Smooth muscle cell (in vitro differentiated cells): Measurements from ENCODE around the gene CELSR1. TPM values are rescaled to one million over a fixed set of nuclear protein-coding genes. Genes with fewer than 3 reads are reported as not detected.

Experiments
- DNase-seq: peaks from one replicate; lab custom pipeline; 2025; ENCODE audit not compliant: unreplicated experiment; lab: John Stamatoyannopoulos, UW
- H2AFZ ChIP-seq: fragments of 200-600 bp; sonication (generic); 2 replicates; pipeline ENCODE4 v1.6.0; 2016; ENCODE audit warnings: antibody characterized with exemption, low read depth, mild to moderate bottlenecking
- H3F3A ChIP-seq: fragments of 200-600 bp; sonication (generic); 2 replicates; pipeline ENCODE4 v1.6.0; 2017; ENCODE audit warnings: antibody characterized with exemption, low read depth
- H3K27ac ChIP-seq: fragments of 200-600 bp; sonication (generic); 2 replicates; pipeline ENCODE4 v1.5.1; 2016; ENCODE audit warnings: low read depth, mild to moderate bottlenecking
- H3K27me3 ChIP-seq: fragments of 200-600 bp; sonication (generic); 2 replicates; pipeline ENCODE4 v1.6.1; 2016; ENCODE audit warnings: low read depth, mild to moderate bottlenecking
- H3K36me3 ChIP-seq: fragments of 200-600 bp; sonication (generic); 2 replicates; pipeline ENCODE4 v1.5.1; 2016; ENCODE audit warnings: low read depth
- H3K4me1 ChIP-seq: fragments of 200-600 bp; sonication (generic); 2 replicates; pipeline ENCODE4 v1.5.1; 2016; ENCODE audit warnings: low read depth
- H3K4me2 ChIP-seq: fragments of 200-600 bp; sonication (generic); 2 replicates; pipeline ENCODE4 v1.6.0; 2016; ENCODE audit warnings: mild to moderate bottlenecking
- H3K4me3 ChIP-seq: fragments of 200-600 bp; sonication (generic); 2 replicates; pipeline ENCODE4 v1.5.1; 2016; ENCODE audit warnings: mild to moderate bottlenecking
- H3K79me2 ChIP-seq: fragments of 200-600 bp; sonication (generic); 2 replicates; pipeline ENCODE4 v1.6.0; 2016; ENCODE audit warnings: low read depth, mild to moderate bottlenecking
- H3K9ac ChIP-seq: fragments of 200-600 bp; sonication (generic); 2 replicates; pipeline ENCODE4 v1.6.0; 2016; ENCODE audit warnings: low read depth
- H3K9me3 ChIP-seq: fragments of 200-600 bp; sonication (generic); replicated peaks from 2 replicates; pipeline ENCODE4 v1.5.1; 2016; ENCODE audit warnings: low read depth
- H4K20me1 ChIP-seq: fragments of 200-600 bp; sonication (generic); 2 replicates; pipeline ENCODE4 v1.6.0; 2016; ENCODE audit warnings: low read depth
- CTCF ChIP-seq: fragments of 200-600 bp; sonication (generic); IDR thresholded peaks from 2 replicates; pipeline ENCODE4 v1.5.1; 2017; ENCODE audit warnings: borderline replicate concordance, mild to moderate bottlenecking, antibody characterized with exemption; ENCODE audit not compliant: insufficient read depth, poor library complexity, severe bottlenecking
- WGBS: methylation state at CpG from one replicate; pipeline ENCODE4 v1.1.7; 2016; ENCODE audit warnings: low lambda C conversion rate; 5-methylcytosine and 5-hydroxymethylcytosine counted together
- polyA plus RNA-seq: library from polyadenylated mRNA; unstranded; fragments of >200 nt; fragmentation: Nextera tagmentation; extraction: Ambion mirVana; gene quantifications from 2 replicates; pipeline ENCODE4 v1.2.1, GENCODE V29; 2016
- total RNA-seq: library from RNA; depleted of rRNA; stranded (reverse); fragments of >200 nt; gene quantifications from 2 replicates; pipeline ENCODE4 v1.2.3, GENCODE V29; 2014

Gene CELSR1
- total and polyA plus RNA-seq, 2 experiments from 2014 or later: 3.6 to 15.2 TPM

DNA sequence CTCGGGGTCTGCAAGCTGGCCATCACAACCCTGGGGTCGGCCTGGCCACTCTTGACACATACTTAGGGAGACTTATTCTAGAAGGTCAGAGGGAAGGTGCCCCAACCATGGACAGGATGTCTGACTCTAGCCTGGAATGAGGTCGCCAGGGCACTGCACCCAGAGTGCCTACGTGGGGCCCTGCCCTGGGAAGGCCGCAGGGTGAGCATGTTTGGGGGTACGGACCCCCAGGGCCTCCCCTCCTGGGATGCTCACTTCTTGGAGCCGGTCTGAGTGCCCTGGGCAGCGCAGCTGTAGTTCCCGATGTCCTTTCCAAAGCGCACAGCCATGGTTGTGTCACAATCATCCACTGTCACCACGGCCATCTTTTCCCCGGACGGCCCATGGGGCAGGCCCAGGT is 126.1 kb downstream of the CELSR1 start:
- Histone ChIP-seq H3K4me3 (no peak overlapping the region), H3K9ac (no peak overlapping the region), H3K9me3 (no peaks in the 10 kb centered on the region), H2AFZ (no peak overlapping the region), H4K20me1 (no peaks in the 10 kb centered on the region), H3K27me3 (no peaks in the 10 kb centered on the region), H3K79me2 (no peaks in the 10 kb centered on the region), H3K36me3 (no peaks in the 10 kb centered on the region), H3K4me1 (no peaks in the 10 kb centered on the region), H3K27ac (no peak overlapping the region), H3K4me2 (no peak overlapping the region), H3F3A (no peaks in the 10 kb centered on the region)
- no peak for DNase-seq
- no peak for TF ChIP-seq CTCF
- WGBS: 95% methylated on average over 13 of the region's 13 CpGs

GRCh38 chr22:46410291-46410808 is 127.1 kb downstream of the CELSR1 start:
- Histone ChIP-seq H4K20me1 (no peaks in the 10 kb centered on the region), H2AFZ (no peak overlapping the region), H3K27me3 (no peaks in the 10 kb centered on the region), H3K27ac (no peak overlapping the region), H3K36me3 (no peaks in the 10 kb centered on the region), H3K4me2 (no peak overlapping the region), H3K4me1 (no peaks in the 10 kb centered on the region), H3K4me3 (no peak overlapping the region), H3K9me3 (no peaks in the 10 kb centered on the region), H3F3A (no peaks in the 10 kb centered on the region), H3K9ac (no peak overlapping the region), H3K79me2 (no peaks in the 10 kb centered on the region)
- DNase-seq: no peak
- no peak for TF ChIP-seq CTCF
- 95% methylated on average over 28 of the region's 28 CpGs for WGBS

DNA sequence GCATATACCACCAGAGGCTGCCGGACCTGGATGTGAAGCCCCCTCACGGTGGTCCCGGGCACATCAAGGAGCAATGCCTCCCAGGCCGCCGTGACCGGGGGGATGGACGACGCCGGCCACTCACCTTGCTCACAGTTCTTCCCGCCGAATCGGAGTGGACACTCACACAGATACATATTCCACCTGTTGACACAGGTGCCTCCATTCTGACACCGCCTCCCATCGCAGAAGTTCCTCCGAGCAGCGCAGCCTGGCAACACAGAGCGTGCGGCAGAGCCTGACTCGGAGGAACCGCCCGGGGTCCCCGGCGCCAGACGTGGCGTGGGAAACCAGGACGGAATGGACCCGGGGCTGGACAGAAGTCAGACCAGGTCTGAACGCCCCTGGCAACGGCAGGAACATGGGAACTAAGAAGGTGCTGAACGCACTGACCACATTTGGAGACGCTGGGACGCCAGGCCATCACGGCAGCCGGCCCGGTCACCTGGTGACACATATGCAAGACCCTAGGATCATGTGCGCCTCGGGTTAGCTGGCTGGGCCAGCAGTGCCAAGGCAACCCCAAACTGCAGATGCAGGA is 127.7 kb downstream of the CELSR1 start:
- H3K9ac ChIP-seq: no peak overlapping the region
- TF ChIP-seq CTCF: no peak
- H3K27me3 ChIP-seq: no peaks in the 10 kb centered on the region
- H3K4me2 ChIP-seq: no peak overlapping the region
- H3K36me3 ChIP-seq: no peaks in the 10 kb centered on the region
- no peak for DNase-seq
- H4K20me1 ChIP-seq: no peaks in the 10 kb centered on the region
- H3K4me3 ChIP-seq: no peak overlapping the region
- H3K9me3 ChIP-seq: no peaks in the 10 kb centered on the region
- H2AFZ ChIP-seq: no peak overlapping the region
- WGBS: 95% methylated on average over 37 of the region's 37 CpGs
- no peak overlapping the region for H3K27ac ChIP-seq
- no peaks in the 10 kb centered on the region for H3K4me1 ChIP-seq
- no peaks in the 10 kb centered on the region for H3K79me2 ChIP-seq
- no peaks in the 10 kb centered on the region for H3F3A ChIP-seq
